GM20000 (cell line): ENCODE data around the gene PSD4.

Experiments used
- DNase-seq: peaks from one replicate; pipeline ENCODE4 v3.0.0; 2012; ENCODE audit warnings: low spot score
- TF ChIP-seq, protein P1 (sequence below): IDR thresholded peaks from 2 replicates; pipeline ENCODE4 v1.5.1; 2012; ENCODE audit warnings: mild to moderate bottlenecking, control low read depth; ENCODE audit errors: extremely low read depth, missing control alignments

Gene PSD4

DNA sequence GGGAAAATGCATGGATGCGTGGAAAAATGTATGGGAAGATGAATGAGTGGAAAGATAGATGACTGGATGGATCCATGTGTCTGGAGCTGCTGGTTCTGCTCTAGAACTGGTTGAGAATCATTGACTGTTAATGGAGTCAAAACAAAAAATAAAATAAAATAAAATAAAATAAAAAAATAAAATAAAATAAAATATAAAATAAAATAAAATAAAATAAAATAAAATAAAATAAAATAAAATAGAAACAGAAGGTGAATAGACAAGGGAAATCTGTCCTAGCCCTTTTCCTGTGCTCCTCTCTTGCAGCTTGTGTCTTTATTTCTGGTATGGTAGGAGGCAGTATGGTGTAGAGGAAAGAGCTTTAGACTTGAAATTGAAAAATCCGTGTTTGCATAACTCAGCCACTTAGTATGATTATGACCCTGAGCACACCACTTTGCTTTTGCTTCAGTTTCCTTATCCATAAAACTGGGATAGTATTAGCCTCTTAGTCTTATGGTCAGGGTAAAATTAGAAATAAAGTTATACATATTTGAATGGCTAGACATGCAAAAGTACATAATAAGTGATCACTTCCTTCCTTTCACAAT is 51.0 kb downstream of the PSD4 start:
- TF ChIP-seq, protein P1, sequence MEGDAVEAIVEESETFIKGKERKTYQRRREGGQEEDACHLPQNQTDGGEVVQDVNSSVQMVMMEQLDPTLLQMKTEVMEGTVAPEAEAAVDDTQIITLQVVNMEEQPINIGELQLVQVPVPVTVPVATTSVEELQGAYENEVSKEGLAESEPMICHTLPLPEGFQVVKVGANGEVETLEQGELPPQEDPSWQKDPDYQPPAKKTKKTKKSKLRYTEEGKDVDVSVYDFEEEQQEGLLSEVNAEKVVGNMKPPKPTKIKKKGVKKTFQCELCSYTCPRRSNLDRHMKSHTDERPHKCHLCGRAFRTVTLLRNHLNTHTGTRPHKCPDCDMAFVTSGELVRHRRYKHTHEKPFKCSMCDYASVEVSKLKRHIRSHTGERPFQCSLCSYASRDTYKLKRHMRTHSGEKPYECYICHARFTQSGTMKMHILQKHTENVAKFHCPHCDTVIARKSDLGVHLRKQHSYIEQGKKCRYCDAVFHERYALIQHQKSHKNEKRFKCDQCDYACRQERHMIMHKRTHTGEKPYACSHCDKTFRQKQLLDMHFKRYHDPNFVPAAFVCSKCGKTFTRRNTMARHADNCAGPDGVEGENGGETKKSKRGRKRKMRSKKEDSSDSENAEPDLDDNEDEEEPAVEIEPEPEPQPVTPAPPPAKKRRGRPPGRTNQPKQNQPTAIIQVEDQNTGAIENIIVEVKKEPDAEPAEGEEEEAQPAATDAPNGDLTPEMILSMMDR, result no peak

DNA sequence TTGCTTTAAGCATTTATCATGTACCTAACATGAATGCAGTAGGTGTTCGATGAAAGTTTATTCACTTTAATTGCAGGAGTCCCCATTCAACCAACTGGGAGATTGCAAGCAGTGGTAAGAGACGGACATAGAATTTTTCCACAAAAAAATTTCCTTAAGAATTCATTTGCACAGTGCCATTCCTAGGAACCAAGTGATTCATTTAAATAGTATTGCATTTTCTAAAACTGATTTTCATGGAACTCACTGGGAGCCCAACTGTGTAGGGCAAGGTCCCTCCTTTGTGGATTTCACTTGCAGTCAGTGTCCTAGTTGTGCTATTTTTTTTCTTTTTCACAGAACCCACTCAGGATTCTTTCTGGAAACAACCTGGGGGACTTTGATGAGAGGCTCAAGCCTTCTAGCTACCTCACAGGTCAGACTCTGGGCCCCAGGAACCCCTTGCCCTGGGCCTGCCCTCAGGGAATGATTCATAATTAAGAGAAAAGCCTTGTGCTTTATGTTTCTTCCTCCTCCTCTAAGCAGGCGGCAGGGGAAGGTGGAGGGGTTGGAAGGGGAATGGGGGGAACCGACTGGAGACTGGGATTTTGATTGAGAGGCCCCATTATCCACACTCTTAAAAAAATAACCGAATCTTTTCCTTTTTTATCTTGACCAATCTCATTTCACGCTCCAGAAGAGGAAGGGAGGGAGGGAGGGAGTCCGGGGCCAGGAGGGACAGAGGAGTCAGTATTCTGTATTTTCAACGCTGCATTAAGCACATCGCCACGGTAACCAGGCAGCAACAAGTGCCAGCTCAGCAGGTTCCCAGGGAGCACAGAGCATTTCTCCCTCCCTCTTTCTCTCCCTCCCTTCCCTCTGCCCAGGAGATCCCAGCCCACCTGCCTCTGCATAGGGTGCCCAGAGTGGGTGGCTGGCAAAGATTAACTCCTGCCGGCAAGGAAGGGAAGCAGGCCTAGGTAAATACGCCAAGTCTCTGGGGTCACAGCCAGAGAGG is 51.8 kb downstream of the PSD4 start:
- no peak for DNase-seq
- TF ChIP-seq, protein P1, result no peak

More for the DNA sequence above, 51.0 kb downstream of the PSD4 start:
- DNase-seq, result no peak

DNA sequence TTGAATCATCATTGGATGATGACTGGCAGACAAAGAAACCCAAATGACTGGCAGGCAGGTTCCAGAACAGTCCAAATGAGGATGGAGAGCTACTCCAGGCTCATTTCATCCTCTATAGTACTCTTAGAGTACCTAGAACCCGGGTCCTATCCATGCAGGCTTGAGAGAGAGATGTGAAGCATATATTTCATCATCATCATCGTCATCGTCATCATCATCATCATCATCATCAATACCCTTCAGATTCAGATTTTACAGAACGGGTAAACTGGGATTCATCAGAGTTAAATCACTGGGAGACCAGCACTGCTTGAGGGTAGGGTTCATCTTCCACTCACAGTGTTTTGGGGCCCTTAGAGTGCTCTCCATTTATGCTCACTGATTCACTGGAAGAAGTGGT is 52.7 kb downstream of the PSD4 start:
- no peak for DNase-seq
- TF ChIP-seq, protein P1, result no peak

DNA sequence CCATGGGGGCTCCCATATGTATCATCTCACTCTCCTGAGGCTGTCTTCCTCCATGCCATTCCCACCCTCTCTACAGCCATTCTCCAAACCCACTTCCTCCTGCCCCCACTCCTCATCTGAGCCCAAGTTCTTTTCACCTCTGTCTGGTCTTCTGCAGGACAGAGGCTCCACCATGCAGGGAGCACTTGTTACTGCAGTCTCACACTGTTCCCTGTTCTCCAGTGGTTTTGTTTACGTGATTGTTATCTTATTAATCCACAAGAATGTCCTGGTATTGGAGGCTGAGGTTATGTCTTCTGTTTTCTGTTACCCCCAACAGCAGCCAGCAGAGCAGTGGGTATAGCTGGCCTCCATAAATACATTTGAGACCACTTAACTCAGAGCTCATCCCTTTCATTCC is 53.5 kb downstream of the PSD4 start:
- DNase-seq, result no peak
- TF ChIP-seq, protein P1, result no peak

DNA sequence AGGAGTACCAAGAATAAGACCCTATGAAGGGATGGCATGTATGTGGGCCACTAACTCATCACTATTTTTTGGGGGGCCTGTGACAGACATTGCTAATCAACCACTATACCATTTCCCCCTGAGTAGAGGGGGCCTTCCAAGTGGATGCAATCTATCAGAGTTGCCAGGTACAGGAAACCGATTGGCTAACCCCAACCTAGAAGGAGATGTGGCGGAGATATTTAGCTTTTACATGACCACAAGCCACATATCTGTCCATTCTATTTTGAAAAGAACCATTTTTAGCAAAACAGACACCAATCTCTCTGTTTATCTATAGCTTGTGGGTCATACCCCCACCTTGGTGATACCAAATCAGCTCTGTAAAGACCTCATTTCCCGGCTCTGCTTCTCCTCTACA is 53.9 kb downstream of the PSD4 start:
- TF ChIP-seq, protein P1, result no peak
- no peak for DNase-seq

DNA sequence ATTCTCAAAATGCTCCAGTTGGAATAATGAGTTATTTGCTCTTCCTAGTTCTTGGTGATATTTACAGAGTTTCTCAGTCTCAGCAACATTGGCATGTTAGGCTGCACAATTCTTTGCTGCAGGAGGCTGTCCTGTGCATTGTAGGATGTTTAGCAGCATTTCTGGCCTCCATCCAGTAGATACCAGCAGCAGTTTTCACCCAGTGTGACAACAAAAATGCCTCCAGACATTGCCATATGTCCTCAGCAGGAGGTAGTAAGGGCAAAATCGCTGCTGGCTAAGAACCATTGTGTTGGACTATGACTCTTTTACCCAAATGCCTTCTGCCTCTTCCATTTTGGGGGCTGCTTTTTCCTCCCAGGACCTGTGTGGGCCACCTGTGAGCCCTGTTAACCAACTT is 54.6 kb downstream of the PSD4 start:
- DNase-seq, result no peak
- TF ChIP-seq, protein P1, result no peak
